GM23338 (cell line): ENCODE data around the gene MCM3AP.

Experiments used
- CREB1 ChIP-seq: fragments of 250-450 bp; sonication (Bioruptor Pico); IDR thresholded peaks from 2 replicates; pipeline ENCODE4 v1.5.0; 2020; ENCODE audit warnings: low read depth, mild to moderate bottlenecking, moderate library complexity
- EZH2 ChIP-seq: fragments of 200-600 bp; sonication (generic); IDR thresholded peaks from one replicate; pipeline ENCODE4 v1.8.0; 2017; ENCODE audit warnings: antibody characterized with exemption, mild to moderate bottlenecking, low read depth; ENCODE audit not compliant: unreplicated experiment
- NANOG ChIP-seq: IDR thresholded peaks from 2 replicates; pipeline ENCODE4 v1.6.1; 2016; ENCODE audit warnings: antibody characterized with exemption, borderline replicate concordance
- POLR2AphosphoS5 ChIP-seq: IDR thresholded peaks from 2 replicates; pipeline ENCODE4 v1.6.1; 2016; ENCODE audit warnings: antibody characterized with exemption, low read depth
- TF ChIP-seq, protein P1 (sequence below), 2 experiments: fragments of 200-600 bp in 1 of 2; sonication (generic) in 1 of 2; conservative IDR thresholded peaks; 2 replicates each; pipeline versions ENCODE4 v1.5.1 to v1.6.1; 2016 to 2017; ENCODE audit warnings: antibody characterized with exemption in 2 of 2, low read depth in 2 of 2, mild to moderate bottlenecking in 2 of 2, moderate library complexity in 1 of 2
- TF ChIP-seq, protein P2 (sequence below): IDR thresholded peaks from one replicate; pipeline ENCODE4 v1.6.1; 2018; ENCODE audit warnings: antibody characterized with exemption; ENCODE audit not compliant: unreplicated experiment

DNA sequence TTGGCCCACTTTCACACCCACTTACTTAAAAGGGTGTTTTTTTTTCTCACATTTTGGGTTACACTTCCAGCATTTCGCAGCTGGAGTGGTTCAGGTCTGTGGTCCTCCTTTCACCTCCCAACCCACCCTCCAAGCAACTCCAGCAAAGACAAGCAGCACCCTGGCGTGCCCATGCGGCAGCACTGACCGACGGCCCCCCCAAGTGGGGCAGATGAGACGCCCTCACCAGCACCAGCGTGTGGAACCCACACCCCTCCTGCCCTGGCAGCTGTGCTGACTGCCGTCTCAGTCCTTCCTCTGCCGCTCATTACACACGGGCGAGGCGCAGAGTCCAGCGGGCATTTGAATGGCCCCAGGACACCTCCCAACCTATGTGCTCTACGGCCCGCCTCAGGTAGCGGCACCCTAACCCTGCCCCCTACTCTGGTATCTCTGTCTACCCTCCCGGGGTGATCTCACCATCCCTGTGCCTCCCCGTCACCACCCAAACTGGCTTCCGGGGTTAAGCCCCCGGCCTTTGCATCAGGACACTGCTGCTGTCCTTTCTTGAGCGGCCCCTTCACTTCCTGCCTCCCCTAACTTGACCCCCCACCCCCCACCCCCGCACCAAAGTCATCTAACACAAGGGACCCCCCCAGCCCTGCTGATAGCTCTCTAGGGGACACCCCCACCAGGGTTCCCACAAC lies 67.8 kb downstream of the MCM3AP start:
- TF ChIP-seq, protein P1, sequence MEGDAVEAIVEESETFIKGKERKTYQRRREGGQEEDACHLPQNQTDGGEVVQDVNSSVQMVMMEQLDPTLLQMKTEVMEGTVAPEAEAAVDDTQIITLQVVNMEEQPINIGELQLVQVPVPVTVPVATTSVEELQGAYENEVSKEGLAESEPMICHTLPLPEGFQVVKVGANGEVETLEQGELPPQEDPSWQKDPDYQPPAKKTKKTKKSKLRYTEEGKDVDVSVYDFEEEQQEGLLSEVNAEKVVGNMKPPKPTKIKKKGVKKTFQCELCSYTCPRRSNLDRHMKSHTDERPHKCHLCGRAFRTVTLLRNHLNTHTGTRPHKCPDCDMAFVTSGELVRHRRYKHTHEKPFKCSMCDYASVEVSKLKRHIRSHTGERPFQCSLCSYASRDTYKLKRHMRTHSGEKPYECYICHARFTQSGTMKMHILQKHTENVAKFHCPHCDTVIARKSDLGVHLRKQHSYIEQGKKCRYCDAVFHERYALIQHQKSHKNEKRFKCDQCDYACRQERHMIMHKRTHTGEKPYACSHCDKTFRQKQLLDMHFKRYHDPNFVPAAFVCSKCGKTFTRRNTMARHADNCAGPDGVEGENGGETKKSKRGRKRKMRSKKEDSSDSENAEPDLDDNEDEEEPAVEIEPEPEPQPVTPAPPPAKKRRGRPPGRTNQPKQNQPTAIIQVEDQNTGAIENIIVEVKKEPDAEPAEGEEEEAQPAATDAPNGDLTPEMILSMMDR (conservative IDR thresholded peaks at IDR 0.05; ENCODE audit: low read depth in 2 of 2), result no peak
- no peak for TF ChIP-seq EZH2
- TF ChIP-seq, protein P2, sequence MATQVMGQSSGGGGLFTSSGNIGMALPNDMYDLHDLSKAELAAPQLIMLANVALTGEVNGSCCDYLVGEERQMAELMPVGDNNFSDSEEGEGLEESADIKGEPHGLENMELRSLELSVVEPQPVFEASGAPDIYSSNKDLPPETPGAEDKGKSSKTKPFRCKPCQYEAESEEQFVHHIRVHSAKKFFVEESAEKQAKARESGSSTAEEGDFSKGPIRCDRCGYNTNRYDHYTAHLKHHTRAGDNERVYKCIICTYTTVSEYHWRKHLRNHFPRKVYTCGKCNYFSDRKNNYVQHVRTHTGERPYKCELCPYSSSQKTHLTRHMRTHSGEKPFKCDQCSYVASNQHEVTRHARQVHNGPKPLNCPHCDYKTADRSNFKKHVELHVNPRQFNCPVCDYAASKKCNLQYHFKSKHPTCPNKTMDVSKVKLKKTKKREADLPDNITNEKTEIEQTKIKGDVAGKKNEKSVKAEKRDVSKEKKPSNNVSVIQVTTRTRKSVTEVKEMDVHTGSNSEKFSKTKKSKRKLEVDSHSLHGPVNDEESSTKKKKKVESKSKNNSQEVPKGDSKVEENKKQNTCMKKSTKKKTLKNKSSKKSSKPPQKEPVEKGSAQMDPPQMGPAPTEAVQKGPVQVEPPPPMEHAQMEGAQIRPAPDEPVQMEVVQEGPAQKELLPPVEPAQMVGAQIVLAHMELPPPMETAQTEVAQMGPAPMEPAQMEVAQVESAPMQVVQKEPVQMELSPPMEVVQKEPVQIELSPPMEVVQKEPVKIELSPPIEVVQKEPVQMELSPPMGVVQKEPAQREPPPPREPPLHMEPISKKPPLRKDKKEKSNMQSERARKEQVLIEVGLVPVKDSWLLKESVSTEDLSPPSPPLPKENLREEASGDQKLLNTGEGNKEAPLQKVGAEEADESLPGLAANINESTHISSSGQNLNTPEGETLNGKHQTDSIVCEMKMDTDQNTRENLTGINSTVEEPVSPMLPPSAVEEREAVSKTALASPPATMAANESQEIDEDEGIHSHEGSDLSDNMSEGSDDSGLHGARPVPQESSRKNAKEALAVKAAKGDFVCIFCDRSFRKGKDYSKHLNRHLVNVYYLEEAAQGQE, result no peak
- no peak for TF ChIP-seq CREB1 (CRISPR knock-in tag)
- no peak for TF ChIP-seq POLR2AphosphoS5
- no peak for TF ChIP-seq NANOG
